Thoracic aorta (tissue), 2 donors: ENCODE data around the gene ISM2. TPM values are rescaled to one million over a fixed set of nuclear protein-coding genes. Genes with fewer than 3 reads are reported as not detected.

Experiments
- ATAC-seq: fragments of 150-250 bp; one replicate; pipeline ENCODE4 v1.8.0; 2017; ENCODE audit warnings: low read depth; ENCODE audit not compliant: insufficient number of reproducible peaks, low FRiP score
- DNase-seq: peaks from one replicate; pipeline ENCODE4 v3.0.0-alpha.2; 2020; ENCODE audit warnings: low spot score
- H3K27ac ChIP-seq, 2 donors: fragments of 200-600 bp; sonication (generic); 1 replicate in 1 of 2; 2 replicates in 1 of 2; pipeline ENCODE4 v1.5.1; 2016; ENCODE audit warnings: mild to moderate bottlenecking in 2 of 2, moderate library complexity in 2 of 2
- H3K27me3 ChIP-seq: fragments of 200-600 bp; sonication (generic); replicated peaks from 2 replicates; pipeline ENCODE4 v1.6.0; 2016; ENCODE audit warnings: mild to moderate bottlenecking; ENCODE audit not compliant: insufficient read depth
- H3K36me3 ChIP-seq: fragments of 200-600 bp; sonication (generic); one replicate; pipeline ENCODE4 v1.5.1; 2016
- H3K4me1 ChIP-seq, 2 donors: fragments of 200-600 bp; sonication (generic); 1 replicate in 1 of 2; 2 replicates in 1 of 2; pipeline versions ENCODE4 v1.5.1 to v1.6.0; 2016; ENCODE audit warnings: low read depth in 2 of 2, mild to moderate bottlenecking in 1 of 2; ENCODE audit not compliant: control insufficient read depth in 1 of 2
- H3K4me3 ChIP-seq: fragments of 200-600 bp; sonication (generic); 2 replicates; pipeline ENCODE4 v1.5.1; 2016; ENCODE audit warnings: mild to moderate bottlenecking
- H3K9me3 ChIP-seq: fragments of 200-600 bp; sonication (generic); 2 replicates; pipeline ENCODE4 v1.5.1; 2016
- CTCF ChIP-seq: fragments of 200-600 bp; sonication (generic); IDR thresholded peaks from one replicate; pipeline ENCODE4 v1.5.1; 2019; ENCODE audit warnings: antibody characterized with exemption
- total RNA-seq, 2 donors: library from RNA; depleted of rRNA; stranded (reverse); fragments of >200 nt; gene quantifications; one replicate each; pipeline versions ENCODE4 v1.1.0 to v1.2.3, GENCODE V29; 2016

ISM2 gene
- total RNA-seq, 2 donors from 2014 or later: not detected

DNA sequence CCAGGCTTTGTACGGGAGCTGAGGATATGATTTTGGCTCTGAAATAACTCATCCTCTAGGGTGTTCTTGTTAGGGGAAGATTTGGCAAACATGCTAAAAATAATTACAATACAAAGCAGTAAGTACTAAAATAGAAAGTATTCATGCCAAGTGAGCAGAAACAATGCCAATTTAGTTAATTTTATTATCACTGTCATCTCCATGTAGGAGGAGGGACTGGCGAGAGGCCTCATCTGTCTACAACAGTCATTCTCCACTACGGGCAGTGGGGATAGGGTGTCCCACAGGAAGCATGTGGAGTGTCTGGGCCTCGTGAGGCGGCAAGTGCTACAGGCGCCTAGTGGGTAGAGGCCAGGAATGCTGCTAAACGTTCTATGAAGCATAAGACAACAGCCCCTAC is 3.3 kb downstream of the ISM2 start:
- no peak for ATAC-seq
- TF ChIP-seq CTCF: no peak

GRCh38 chr14:77491056-77491455 is 7.6 kb downstream of the ISM2 start:
- no peaks in the 10 kb centered on the region for H3K4me1 ChIP-seq
- DNase-seq: no peak
- no peaks in the 10 kb centered on the region for H3K36me3 ChIP-seq
- no peaks in the 10 kb centered on the region for H3K9me3 ChIP-seq
- no peak overlapping the region for H3K27ac ChIP-seq
- no peaks in the 10 kb centered on the region for H3K27me3 ChIP-seq
- no peak for ATAC-seq
- no peak overlapping the region for H3K4me3 ChIP-seq
- TF ChIP-seq CTCF: no peak

More for the DNA sequence above, 3.3 kb downstream of the ISM2 start:
- Histone ChIP-seq H3K27ac (no peak overlapping the region), H3K36me3 (no peaks in the 10 kb centered on the region), H3K27me3 (no peaks in the 10 kb centered on the region), H3K4me3 (no peak overlapping the region), H3K4me1 (peaks cover 5 to 18% of the 10 kb centered on the region in 2 donors), H3K9me3 (no peaks in the 10 kb centered on the region)
- DNase-seq: no peak

DNA sequence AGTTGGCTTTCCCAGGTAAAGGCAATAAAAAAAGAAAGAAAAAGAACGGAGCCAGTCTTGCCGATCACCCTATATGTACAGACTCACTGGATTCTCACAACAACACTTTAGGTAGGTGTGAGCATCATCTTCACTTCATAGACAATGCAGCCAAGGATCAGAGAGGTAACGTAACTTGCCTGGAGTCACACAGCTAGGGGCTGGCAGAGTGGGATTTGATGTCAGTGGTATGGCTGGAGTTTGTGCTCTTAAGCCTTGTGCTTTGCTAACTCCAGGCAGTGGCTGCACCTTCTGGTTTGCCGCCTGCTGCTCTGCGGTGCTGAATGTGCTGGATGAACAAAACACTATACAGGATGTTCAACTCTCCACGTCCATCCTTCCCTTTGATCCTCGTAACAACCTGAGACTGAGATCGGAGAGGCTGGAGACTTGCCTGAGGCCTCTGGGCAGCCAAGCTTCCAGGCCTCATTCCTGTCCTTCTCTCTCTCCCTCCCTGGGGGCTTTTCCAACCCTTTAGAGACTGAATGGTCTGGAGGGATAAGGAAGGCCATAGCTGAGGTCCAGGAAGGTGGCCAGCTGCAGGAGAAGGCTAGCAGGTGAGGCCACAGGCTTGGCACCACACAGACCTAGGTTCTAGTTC is 8.1 kb downstream of the ISM2 start:
- ATAC-seq: no peak
- no peak for DNase-seq
- no peak for TF ChIP-seq CTCF
- Histone ChIP-seq H3K9me3 (no peaks in the 10 kb centered on the region), H3K4me3 (no peak overlapping the region), H3K36me3 (no peaks in the 10 kb centered on the region), H3K4me1 (no peaks in the 10 kb centered on the region), H3K27ac (no peak overlapping the region), H3K27me3 (no peaks in the 10 kb centered on the region)

DNA sequence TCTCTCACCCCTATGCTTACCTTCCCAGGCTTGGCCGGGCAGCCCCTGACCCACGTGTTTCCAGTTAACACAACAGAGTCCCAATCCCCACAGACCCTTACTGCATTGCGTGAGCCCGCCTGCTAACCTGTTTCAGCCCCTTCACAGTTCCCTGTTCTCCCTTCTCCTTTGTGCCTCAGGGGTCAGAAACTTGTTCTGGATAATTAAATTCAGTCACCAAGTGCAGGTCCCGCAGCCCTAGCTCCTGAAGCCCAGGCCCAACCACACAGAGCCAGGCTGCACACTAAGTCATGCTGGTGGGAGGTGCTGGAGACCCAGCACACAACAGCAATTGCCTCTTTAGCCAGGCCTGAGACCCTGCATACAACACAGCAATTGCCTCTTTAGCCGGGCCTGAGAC is 9.6 kb downstream of the ISM2 start:
- DNase-seq (no peak), ATAC-seq (no peak)
- TF ChIP-seq CTCF: no peak

GRCh38 chr14:77488558-77488957 is 10.1 kb downstream of the ISM2 start:
- Histone ChIP-seq H3K4me3 (no peak overlapping the region), H3K9me3 (no peaks in the 10 kb centered on the region), H3K27ac (no peak overlapping the region), H3K4me1 (no peaks in the 10 kb centered on the region), H3K36me3 (no peaks in the 10 kb centered on the region), H3K27me3 (no peaks in the 10 kb centered on the region)
- ATAC-seq (no peak), DNase-seq (no peak)
- TF ChIP-seq CTCF: no peak

More for the DNA sequence above, 9.6 kb downstream of the ISM2 start:
- Histone ChIP-seq H3K9me3 (no peaks in the 10 kb centered on the region), H3K27ac (no peak overlapping the region), H3K4me1 (no peaks in the 10 kb centered on the region), H3K27me3 (no peaks in the 10 kb centered on the region), H3K36me3 (no peaks in the 10 kb centered on the region), H3K4me3 (no peak overlapping the region)
